GM12892 (cell line): Measurements from ENCODE around the gene DYNC2H1.

Source experiments
- POLR2A ChIP-seq: IDR thresholded peaks from 2 replicates; pipeline ENCODE4 v1.6.1; 2011; ENCODE audit warnings: low read depth, low read length, control low read depth
- POLR2AphosphoS5 ChIP-seq: IDR thresholded peaks from 2 replicates; pipeline ENCODE4 v1.6.1; 2011; ENCODE audit warnings: low read depth, low read length, control low read depth

DNA sequence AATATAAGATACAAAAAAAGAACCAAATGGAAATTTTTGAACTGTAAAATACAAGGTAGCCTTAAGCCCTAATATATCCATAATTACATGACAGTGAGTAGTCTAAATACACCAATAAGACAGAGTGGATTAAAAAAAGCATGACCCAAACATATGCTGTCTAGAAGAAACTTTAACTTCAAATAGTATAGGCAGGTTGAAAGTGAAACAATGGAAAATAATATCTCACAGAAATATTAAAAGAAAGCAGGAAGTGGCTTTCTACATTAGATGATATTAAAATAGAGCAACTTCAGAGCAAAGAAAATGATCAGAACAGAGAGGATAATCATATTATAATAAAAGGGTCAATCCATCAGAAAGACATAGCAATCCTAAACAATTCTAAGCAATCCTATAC lies 39.1 kb upstream of the DYNC2H1 start:
- no peak for TF ChIP-seq POLR2A
- TF ChIP-seq POLR2AphosphoS5 = no peak
